Measurements from ENCODE around the gene SLC35F2.
"Not testable (repeated sequence)": the region's sequence is repeated elsewhere in the genome, so short reads cannot be mapped to it uniquely, and the experiment has no call there.

Gene SLC35F2

GRCh38 chr11:107780775-107781174, 77.8 kb downstream of the SLC35F2 start:
- Histone ChIP-seq H3K9ac (ENCODE audit: low read length) (no peak overlapping the region), H3K27me3 (replicated peaks; ENCODE audit: control insufficient read depth, insufficient read depth, low read length) (no peaks in the 10 kb centered on the region), H3K36me3 (ENCODE audit: control insufficient read depth, insufficient read depth, low read length, severe bottlenecking) (no peaks in the 10 kb centered on the region), H3K4me1 (ENCODE audit: control insufficient read depth, insufficient read depth, low read length) (peaks cover 8% of the 10 kb centered on the region), H3K9me3 (ENCODE audit: control insufficient read depth, low read length) (peaks cover 5% of the 10 kb centered on the region), H3K4me3 (ENCODE audit: low read length) (no peak overlapping the region)
- no peak for DNase-seq (ENCODE audit: low read depth)

- H3K9me3 ChIP-seq (ENCODE audit: control insufficient read depth, low read length), result peaks cover 5% of the 10 kb centered on the region
- DNase-seq (ENCODE audit: low read depth), result peak; percentile 4
- no peak overlapping the region for H3K4me3 ChIP-seq (ENCODE audit: low read length)
- H3K27me3 ChIP-seq (replicated peaks; ENCODE audit: control insufficient read depth, insufficient read depth, low read length), result no peaks in the 10 kb centered on the region
- no peaks in the 10 kb centered on the region for H3K36me3 ChIP-seq (ENCODE audit: control insufficient read depth, insufficient read depth, low read length, severe bottlenecking)
- peaks cover 3% of the 10 kb centered on the region for H3K4me1 ChIP-seq (ENCODE audit: control insufficient read depth, insufficient read depth, low read length)
- no peak overlapping the region for H3K9ac ChIP-seq (ENCODE audit: low read length)
Measured at GRCh38 chr11:107780136-107780535, 78.5 kb downstream of the SLC35F2 start.

GRCh38 chr11:107778839-107779517, 79.6 kb downstream of the SLC35F2 start:
- H3K36me3 ChIP-seq (ENCODE audit: control insufficient read depth, insufficient read depth, low read length, severe bottlenecking), result no peaks in the 10 kb centered on the region
- no peak overlapping the region for H3K4me3 ChIP-seq (ENCODE audit: low read length)
- no peak for DNase-seq (ENCODE audit: low read depth)
- peaks cover 5% of the 10 kb centered on the region for H3K9me3 ChIP-seq (ENCODE audit: control insufficient read depth, low read length)
- H3K4me1 ChIP-seq (ENCODE audit: control insufficient read depth, insufficient read depth, low read length), result no peaks in the 10 kb centered on the region
- H3K27me3 ChIP-seq (replicated peaks; ENCODE audit: control insufficient read depth, insufficient read depth, low read length), result no peaks in the 10 kb centered on the region
- no peak overlapping the region for H3K9ac ChIP-seq (ENCODE audit: low read length)

DNA sequence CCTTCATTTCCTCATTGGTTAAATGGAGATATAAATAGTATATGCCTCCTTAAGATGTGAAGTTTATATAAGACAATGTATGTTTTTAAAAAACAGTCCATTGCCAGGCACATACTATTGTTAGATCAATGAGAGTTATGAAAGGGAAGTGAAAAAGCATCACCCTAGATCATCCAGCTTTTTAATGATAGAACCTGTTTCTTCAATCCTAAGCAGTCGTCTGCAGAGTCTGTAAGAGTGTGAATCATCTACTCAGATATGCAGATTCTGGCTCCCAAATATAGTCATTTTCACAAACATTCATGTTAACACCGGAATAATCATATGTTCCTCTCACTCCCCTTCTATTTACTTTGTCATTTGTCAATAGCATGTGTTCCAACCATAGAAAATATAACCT, 81.5 kb downstream of the SLC35F2 start:
- H3K27me3 ChIP-seq (replicated peaks; ENCODE audit: control insufficient read depth, insufficient read depth, low read length), result no peaks in the 10 kb centered on the region
- H3K36me3 ChIP-seq (ENCODE audit: control insufficient read depth, insufficient read depth, low read length, severe bottlenecking), result no peaks in the 10 kb centered on the region
- no peak overlapping the region for H3K4me3 ChIP-seq (ENCODE audit: low read length)
- no peaks in the 10 kb centered on the region for H3K4me1 ChIP-seq (ENCODE audit: control insufficient read depth, insufficient read depth, low read length)
- H3K9ac ChIP-seq (ENCODE audit: low read length), result no peak overlapping the region
- peaks cover 5% of the 10 kb centered on the region for H3K9me3 ChIP-seq (ENCODE audit: control insufficient read depth, low read length)
- no peak for DNase-seq (ENCODE audit: low read depth)

DNA sequence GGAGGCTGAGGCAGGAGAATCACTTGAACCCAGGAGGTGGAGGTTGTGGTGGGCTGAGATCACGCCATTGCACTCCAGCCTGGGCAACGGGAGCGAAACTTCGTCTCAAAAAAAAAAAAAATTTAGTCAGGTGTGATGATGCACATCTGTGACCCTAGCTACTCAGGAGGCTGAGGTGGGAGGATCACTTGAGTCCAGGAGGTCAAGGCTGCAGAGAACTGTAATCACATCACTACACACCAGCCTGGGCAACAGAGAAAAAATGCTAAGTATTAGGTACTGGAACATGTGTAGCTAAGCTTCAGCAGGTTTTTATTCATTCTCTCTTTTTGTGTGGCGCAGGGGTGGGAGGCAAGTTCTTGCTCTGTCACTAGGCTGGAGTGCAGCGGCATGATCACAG, 82.5 kb downstream of the SLC35F2 start:
- H3K36me3 ChIP-seq (ENCODE audit: control insufficient read depth, insufficient read depth, low read length, severe bottlenecking), result no peaks in the 10 kb centered on the region
- no peaks in the 10 kb centered on the region for H3K4me1 ChIP-seq (ENCODE audit: control insufficient read depth, insufficient read depth, low read length)
- no peaks in the 10 kb centered on the region for H3K27me3 ChIP-seq (replicated peaks; ENCODE audit: control insufficient read depth, insufficient read depth, low read length)
- H3K9ac ChIP-seq (ENCODE audit: low read length), result no peak overlapping the region
- DNase-seq (ENCODE audit: low read depth), result no peak
- H3K9me3 ChIP-seq (ENCODE audit: control insufficient read depth, low read length), result peaks cover 5% of the 10 kb centered on the region
- H3K4me3 ChIP-seq (ENCODE audit: low read length), result no peak overlapping the region

DNA sequence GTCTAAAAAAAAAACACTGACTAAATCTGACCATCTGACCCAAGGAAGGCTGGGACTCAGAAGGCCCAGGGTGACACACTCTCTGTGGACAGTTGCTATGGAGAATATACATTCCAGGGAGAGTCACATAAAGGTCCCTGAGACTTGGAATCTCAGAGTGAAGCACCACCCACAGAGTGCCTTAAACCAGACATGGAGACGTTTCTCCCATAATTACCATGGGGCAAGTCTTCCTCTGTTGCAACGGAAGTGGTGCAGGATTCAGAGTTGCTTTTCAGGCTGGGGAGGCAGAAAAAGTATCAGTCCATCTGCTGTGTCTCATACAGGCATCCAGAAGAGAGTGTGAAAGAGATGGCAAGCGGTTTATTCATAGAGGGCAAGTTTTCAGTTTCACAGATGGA, 88.0 kb downstream of the SLC35F2 start:
- H3K4me3 ChIP-seq (ENCODE audit: low read length), result no peak overlapping the region
- peak; percentile 4 for DNase-seq (ENCODE audit: low read depth)
- H3K4me1 ChIP-seq (ENCODE audit: control insufficient read depth, insufficient read depth, low read length), result peaks cover 8% of the 10 kb centered on the region
- no peaks in the 10 kb centered on the region for H3K9me3 ChIP-seq (ENCODE audit: control insufficient read depth, low read length)
- H3K27me3 ChIP-seq (replicated peaks; ENCODE audit: control insufficient read depth, insufficient read depth, low read length), result no peaks in the 10 kb centered on the region
- H3K36me3 ChIP-seq (ENCODE audit: control insufficient read depth, insufficient read depth, low read length, severe bottlenecking), result no peaks in the 10 kb centered on the region
- peak overlapping the region; percentile 51 for H3K9ac ChIP-seq (ENCODE audit: low read length)

DNA sequence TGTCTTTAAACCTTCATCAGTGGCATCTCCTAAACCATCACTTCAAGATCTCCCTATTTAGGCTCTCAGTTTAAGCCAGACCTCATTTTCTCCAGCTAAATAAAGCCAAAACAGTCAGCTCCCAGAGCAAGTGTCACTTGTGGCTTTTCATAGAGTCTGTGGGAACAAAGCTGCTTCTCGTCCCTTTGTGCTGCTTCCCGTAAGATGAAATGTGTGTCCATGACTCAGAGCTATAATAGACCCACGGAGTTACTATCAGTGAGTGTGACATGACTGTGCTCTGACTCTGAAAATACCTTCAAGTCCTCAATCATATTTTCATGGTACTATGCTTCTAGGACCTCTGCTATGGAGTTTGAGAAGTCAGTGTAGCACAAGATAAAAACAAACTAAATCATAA, 89.4 kb downstream of the SLC35F2 start:
- H3K36me3 ChIP-seq (ENCODE audit: control insufficient read depth, insufficient read depth, low read length, severe bottlenecking), result no peaks in the 10 kb centered on the region
- no peaks in the 10 kb centered on the region for H3K27me3 ChIP-seq (replicated peaks; ENCODE audit: control insufficient read depth, insufficient read depth, low read length)
- no peak overlapping the region for H3K9ac ChIP-seq (ENCODE audit: low read length)
- H3K4me1 ChIP-seq (ENCODE audit: control insufficient read depth, insufficient read depth, low read length), result peaks cover 8% of the 10 kb centered on the region
- no peaks in the 10 kb centered on the region for H3K9me3 ChIP-seq (ENCODE audit: control insufficient read depth, low read length)
- H3K4me3 ChIP-seq (ENCODE audit: low read length), result no peak overlapping the region
- DNase-seq (ENCODE audit: low read depth), result peak; percentile 12

- H3K27me3 ChIP-seq (replicated peaks; ENCODE audit: control insufficient read depth, insufficient read depth, low read length); H3K36me3 ChIP-seq (ENCODE audit: control insufficient read depth, insufficient read depth, low read length, severe bottlenecking); H3K9me3 ChIP-seq (ENCODE audit: control insufficient read depth, low read length); DNase-seq (ENCODE audit: low read depth); H3K4me3 ChIP-seq (ENCODE audit: low read length); H3K9ac ChIP-seq (ENCODE audit: low read length); H3K4me1 ChIP-seq (ENCODE audit: control insufficient read depth, insufficient read depth, low read length): not testable (repeated sequence)
Measured at GRCh38 chr11:107758719-107759355, 99.8 kb downstream of the SLC35F2 start.

GRCh38 chr11:107757661-107758060, 100.9 kb downstream of the SLC35F2 start:
- no peaks in the 10 kb centered on the region for H3K4me1 ChIP-seq (ENCODE audit: control insufficient read depth, insufficient read depth, low read length)
- H3K27me3 ChIP-seq (replicated peaks; ENCODE audit: control insufficient read depth, insufficient read depth, low read length), result no peaks in the 10 kb centered on the region
- H3K9me3 ChIP-seq (ENCODE audit: control insufficient read depth, low read length), result no peaks in the 10 kb centered on the region
- DNase-seq (ENCODE audit: low read depth), result no peak
- no peak overlapping the region for H3K4me3 ChIP-seq (ENCODE audit: low read length)
- no peaks in the 10 kb centered on the region for H3K36me3 ChIP-seq (ENCODE audit: control insufficient read depth, insufficient read depth, low read length, severe bottlenecking)
- no peak overlapping the region for H3K9ac ChIP-seq (ENCODE audit: low read length)

DNA sequence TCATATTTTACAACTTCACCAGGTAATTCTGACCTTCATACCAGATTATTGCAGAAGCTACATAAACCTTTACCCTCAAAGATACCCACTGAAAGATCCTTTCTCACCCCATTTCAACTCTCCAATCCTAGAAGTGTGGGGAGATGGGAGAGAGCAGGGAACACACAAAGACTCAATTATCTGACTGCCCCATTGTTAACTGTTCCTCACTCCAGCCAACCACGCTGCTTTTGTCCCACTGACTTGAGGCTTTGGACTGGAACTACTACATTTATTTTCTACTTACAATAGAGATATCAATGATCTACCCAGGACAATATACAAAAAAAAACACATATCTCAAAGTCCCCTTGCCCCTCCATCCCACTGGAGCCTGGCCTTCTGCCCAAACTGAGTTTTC, 102.0 kb downstream of the SLC35F2 start:
- Histone ChIP-seq H3K4me3 (ENCODE audit: low read length) (no peak overlapping the region), H3K4me1 (ENCODE audit: control insufficient read depth, insufficient read depth, low read length) (no peaks in the 10 kb centered on the region), H3K9ac (ENCODE audit: low read length) (no peak overlapping the region), H3K27me3 (replicated peaks; ENCODE audit: control insufficient read depth, insufficient read depth, low read length) (no peaks in the 10 kb centered on the region), H3K36me3 (ENCODE audit: control insufficient read depth, insufficient read depth, low read length, severe bottlenecking) (no peaks in the 10 kb centered on the region), H3K9me3 (ENCODE audit: control insufficient read depth, low read length) (no peaks in the 10 kb centered on the region)
- DNase-seq (ENCODE audit: low read depth), result no peak

GRCh38 chr11:107752949-107753822, 105.4 kb downstream of the SLC35F2 start:
- DNase-seq (ENCODE audit: low read depth), result no peak
- Histone ChIP-seq H3K4me1 (ENCODE audit: control insufficient read depth, insufficient read depth, low read length) (no peaks in the 10 kb centered on the region), H3K27me3 (replicated peaks; ENCODE audit: control insufficient read depth, insufficient read depth, low read length) (no peaks in the 10 kb centered on the region), H3K4me3 (ENCODE audit: low read length) (no peak overlapping the region), H3K9ac (ENCODE audit: low read length) (no peak overlapping the region), H3K9me3 (ENCODE audit: control insufficient read depth, low read length) (no peaks in the 10 kb centered on the region), H3K36me3 (ENCODE audit: control insufficient read depth, insufficient read depth, low read length, severe bottlenecking) (no peaks in the 10 kb centered on the region)
